H1 (cell line): ENCODE data around the gene SOX6. TPM values are rescaled to one million over a fixed set of nuclear protein-coding genes. Genes with fewer than 3 reads are reported as not detected.

Source experiments
- CTCF ChIA-PET: fragments of 300-600 bp; sonication (Branson Sonifier 250); formaldehyde crosslinking; loops from one replicate; lab custom pipeline; 2021; ENCODE audit not compliant: partially characterized antibody; lab: Charles Lee
- POLR2A ChIA-PET: fragments of 300-600 bp; sonication (Branson Sonifier 250); formaldehyde crosslinking; loops from one replicate; lab custom pipeline; 2021; ENCODE audit warnings: inconsistent platforms; ENCODE audit not compliant: partially characterized antibody; lab: Charles Lee
- DNase-seq, 2 experiments: peaks; one replicate each; pipeline versions ENCODE4 v3.0.0 to v3.0.0-alpha.2; 2010 to 2022; ENCODE audit warnings: low spot score in 2 of 2, low read depth in 1 of 2, mixed read lengths in 1 of 2
- FAIRE-seq: peaks from 2 replicates; lab custom pipeline; 2011; peaks lifted over from hg19 to GRCh38; lab: Jason Lieb, UNC
- H2AFZ ChIP-seq: 2 replicates; pipeline ENCODE4 v1.8.1; 2012; ENCODE audit warnings: low read length, inconsistent platforms
- H2AK5ac ChIP-seq: 2 replicates; pipeline ENCODE4 v1.6.1; 2013; ENCODE audit warnings: low read depth, low read length
- H2BK120ac ChIP-seq: replicated peaks from 2 replicates; pipeline ENCODE3; 2013; ENCODE audit warnings: low read depth, low read length, inconsistent platforms
- H2BK12ac ChIP-seq: 2 replicates; pipeline ENCODE4 v1.6.1; 2013; ENCODE audit warnings: low read depth, low read length
- H2BK15ac ChIP-seq: 2 replicates; pipeline ENCODE4 v1.6.1; 2013; ENCODE audit warnings: low read length
- H2BK20ac ChIP-seq: 2 replicates; pipeline ENCODE4 v1.6.1; 2013; ENCODE audit warnings: low read length
- H2BK5ac ChIP-seq: 2 replicates; pipeline ENCODE4 v1.6.1; 2013; ENCODE audit warnings: low read depth, low read length
- H3K14ac ChIP-seq: 2 replicates; pipeline ENCODE4 v1.6.1; 2013; ENCODE audit warnings: inconsistent platforms; ENCODE audit not compliant: insufficient read length
- H3K18ac ChIP-seq: 2 replicates; pipeline ENCODE4 v1.6.1; 2013; ENCODE audit warnings: low read length; ENCODE audit errors: extremely low read depth
- H3K23ac ChIP-seq: 2 replicates; pipeline ENCODE4 v1.6.1; 2013; ENCODE audit warnings: inconsistent platforms; ENCODE audit not compliant: insufficient read length
- H3K23me2 ChIP-seq: 2 replicates; pipeline ENCODE4 v1.6.1; 2013; ENCODE audit warnings: low read depth, low read length
- H3K27ac ChIP-seq: 2 replicates; pipeline ENCODE4 v1.6.1; 2011; ENCODE audit warnings: low read depth, low read length, inconsistent platforms
- H3K27me3 ChIP-seq, 4 experiments: replicated peaks in 1 of 4; 1 replicate in 1 of 4; 2 replicates in 3 of 4; pipeline versions ENCODE4 v1.6.1 to v1.8.1; 2011 to 2013; ENCODE audit warnings: low read length in 3 of 4, mild to moderate bottlenecking in 3 of 4, inconsistent platforms in 2 of 4, mixed read lengths in 2 of 4, moderate library complexity in 1 of 4; ENCODE audit not compliant: control insufficient read depth in 3 of 4, insufficient read depth in 3 of 4; ENCODE audit errors: extremely low read depth in 1 of 4
- H3K36me3 ChIP-seq, 4 experiments: 2 replicates each; pipeline versions ENCODE4 v1.6.1 to v1.8.1; 2011 to 2013; ENCODE audit warnings: mild to moderate bottlenecking in 4 of 4, low read length in 3 of 4, moderate library complexity in 2 of 4, control low read depth in 1 of 4, inconsistent platforms in 1 of 4; ENCODE audit not compliant: insufficient read depth in 4 of 4, control insufficient read depth in 2 of 4
- H3K4ac ChIP-seq: replicated peaks from 2 replicates; pipeline ENCODE3; 2013; ENCODE audit warnings: low read length, low read depth, mixed read lengths, inconsistent platforms; ENCODE audit not compliant: insufficient read length
- H3K4me1 ChIP-seq, 4 experiments: replicated peaks in 1 of 4; 1 replicate in 1 of 4; 2 replicates in 3 of 4; pipeline versions ENCODE4 v1.6.1 to v1.8.1; 2011 to 2013; ENCODE audit warnings: low read length in 3 of 4, inconsistent platforms in 2 of 4, mixed read lengths in 1 of 4; ENCODE audit not compliant: insufficient read depth in 4 of 4, control insufficient read depth in 3 of 4
- H3K4me2 ChIP-seq, 2 experiments: 2 replicates each; pipeline versions ENCODE4 v1.6.1 to v1.8.1; 2011 to 2013; ENCODE audit warnings: low read depth in 2 of 2, low read length in 2 of 2, control low read depth in 1 of 2, inconsistent platforms in 1 of 2, mild to moderate bottlenecking in 1 of 2; ENCODE audit not compliant: insufficient read depth in 1 of 2
- H3K4me3 ChIP-seq, 4 experiments: fragments of 200-600, 300-600 bp in 1 of 4; sonication (generic), shearing (Covaris generic), sonication (Bioruptor Twin) in 1 of 4; 2 replicates each; pipeline versions ENCODE4 v1.5.1 to v1.8.1; 2011 to 2016; ENCODE audit warnings: low read length in 4 of 4, low read depth in 3 of 4, control low read depth in 2 of 4, inconsistent platforms in 2 of 4, mild to moderate bottlenecking in 2 of 4, mixed read lengths in 1 of 4, moderate library complexity in 1 of 4; ENCODE audit not compliant: insufficient read depth in 2 of 4; ENCODE audit errors: extremely low read depth in 1 of 4
- H3K56ac ChIP-seq: replicated peaks from 2 replicates; pipeline ENCODE3; 2013; ENCODE audit warnings: low read depth, mild to moderate bottlenecking, mixed read lengths, low read length, inconsistent platforms; ENCODE audit not compliant: insufficient read length
- H3K79me1 ChIP-seq: 2 replicates; pipeline ENCODE4 v1.6.1; 2013; ENCODE audit warnings: low read depth, low read length, control low read depth
- H3K79me2 ChIP-seq, 2 experiments: 2 replicates each; pipeline versions ENCODE4 v1.6.1 to v1.8.1; 2012 to 2013; ENCODE audit warnings: low read length in 2 of 2, mild to moderate bottlenecking in 2 of 2, inconsistent platforms in 1 of 2; ENCODE audit not compliant: insufficient read depth in 2 of 2, control insufficient read depth in 1 of 2
- H3K9ac ChIP-seq, 4 experiments: replicated peaks in 1 of 4; 1 replicate in 1 of 4; 2 replicates in 3 of 4; pipeline versions ENCODE4 v1.6.1 to v1.8.1; 2011 to 2013; ENCODE audit warnings: low read depth in 3 of 4, low read length in 3 of 4, control low read depth in 2 of 4, mild to moderate bottlenecking in 2 of 4, moderate library complexity in 2 of 4, inconsistent platforms in 1 of 4; ENCODE audit errors: extremely low read depth in 1 of 4
- H3K9me3 ChIP-seq, 2 experiments: 2 replicates each; pipeline versions ENCODE4 v1.6.1 to v1.8.1; 2012 to 2013; ENCODE audit warnings: mild to moderate bottlenecking in 2 of 2, moderate library complexity in 2 of 2, control low read depth in 1 of 2, inconsistent platforms in 1 of 2, low read depth in 1 of 2, low read length in 1 of 2, mixed read lengths in 1 of 2; ENCODE audit not compliant: insufficient read depth in 2 of 2
- H4K20me1 ChIP-seq, 2 experiments: replicated peaks in 1 of 2; 2 replicates each; pipeline versions ENCODE3 to v1.8.1; 2011 to 2013; ENCODE audit warnings: inconsistent platforms in 2 of 2, low read length in 2 of 2, mild to moderate bottlenecking in 1 of 2; ENCODE audit not compliant: insufficient read depth in 2 of 2, control insufficient read depth in 1 of 2
- H4K5ac ChIP-seq: 2 replicates; pipeline ENCODE4 v1.6.1; 2013; ENCODE audit warnings: low read length, low read depth, mixed read lengths, inconsistent platforms; ENCODE audit not compliant: insufficient read length
- H4K8ac ChIP-seq: 2 replicates; pipeline ENCODE4 v1.8.0; 2013; ENCODE audit warnings: mild to moderate bottlenecking, moderate library complexity, low read length, inconsistent platforms; ENCODE audit not compliant: insufficient read depth; ENCODE audit errors: extremely low read depth
- H4K91ac ChIP-seq: replicated peaks from 2 replicates; pipeline ENCODE3; 2013; ENCODE audit warnings: low read length, mixed read lengths, inconsistent platforms; ENCODE audit not compliant: insufficient read length
- CBX8 ChIP-seq: fragments of 300-800, 300-1000 bp; sonication (generic); IDR thresholded peaks from 2 replicates; pipeline ENCODE4 v1.7.1; 2016; ENCODE audit warnings: low read depth, low read length, borderline replicate concordance
- GTF2F1 ChIP-seq: IDR thresholded peaks from 2 replicates; pipeline ENCODE4 v1.6.1; 2012; ENCODE audit warnings: low read depth, low read length, improper control_type of control experiment, borderline replicate concordance
- JUND ChIP-seq: IDR thresholded peaks from 2 replicates; pipeline ENCODE4 v1.6.1; 2011; ENCODE audit warnings: mild to moderate bottlenecking, improper control_type of control experiment, low read length
- KDM5A ChIP-seq: fragments of 200-600 bp; IDR thresholded peaks from 2 replicates; pipeline ENCODE4 v1.7.1; 2012; ENCODE audit warnings: mild to moderate bottlenecking, low read length, inconsistent platforms, mixed read lengths
- MAFK ChIP-seq: IDR thresholded peaks from 2 replicates; pipeline ENCODE4 v1.6.1; 2012; ENCODE audit warnings: low read depth, mild to moderate bottlenecking, improper control_type of control experiment, low read length
- POLR2A ChIP-seq, 2 experiments: IDR thresholded peaks; 1 replicate in 1 of 2; 2 replicates in 1 of 2; pipeline ENCODE4 v1.6.1; 2011; ENCODE audit warnings: low read depth in 2 of 2, low read length in 2 of 2, mild to moderate bottlenecking in 2 of 2; ENCODE audit errors: control extremely low read depth in 1 of 2
- RAD21 ChIP-seq, 2 experiments: IDR thresholded peaks in 1 of 2; conservative IDR thresholded peaks in 1 of 2; 2 replicates each; pipeline ENCODE4 v1.6.1; 2011; ENCODE audit warnings: low read depth in 2 of 2, low read length in 2 of 2, improper control_type of control experiment in 1 of 2, inconsistent platforms in 1 of 2, mild to moderate bottlenecking in 1 of 2, moderate library complexity in 1 of 2
- YY1 ChIP-seq: IDR thresholded peaks from 2 replicates; pipeline ENCODE4 v1.6.1; 2011; ENCODE audit warnings: low read depth, mild to moderate bottlenecking, low read length
- ZNF274 ChIP-seq: IDR thresholded peaks from 2 replicates; pipeline ENCODE4 v1.7.0; 2012; ENCODE audit warnings: low read length, borderline replicate concordance; ENCODE audit errors: extremely low read depth
- WGBS, 2 experiments: shearing (Covaris generic) in 1 of 2; methylation state at CpG; one replicate each; pipeline versions ENCODE4 v1.1.6 to v1.1.7; 2013 to 2015; ENCODE audit warnings: low lambda C conversion rate in 2 of 2, mixed read lengths in 2 of 2, inconsistent platforms in 1 of 2, low coverage in 1 of 2, missing lambda C conversion rate in 1 of 2; ENCODE audit not compliant: insufficient replicate concordance in 2 of 2, insufficient coverage in 1 of 2, insufficient read length in 1 of 2; ENCODE audit errors: extremely low coverage in 1 of 2, missing lambda C conversion rate in 1 of 2; 5-methylcytosine and 5-hydroxymethylcytosine counted together
- polyA plus RNA-seq, 7 experiments: library from polyadenylated mRNA; depleted of rRNA in 3 of 7; stranded (reverse) in 5 of 7; unstranded in 2 of 7; fragments of >200 nt in 5 of 7; fragments of 200-250 nt in 2 of 7; gene quantifications; 1 replicate in 5 of 7; 2 replicates in 1 of 7; 4 replicates in 1 of 7; pipeline versions ENCODE4 v1.2.1 to v1.2.3, GENCODE V29; 2011 to 2013; ENCODE audit warnings: missing spikeins in 2 of 7, mixed read lengths in 2 of 7
- total RNA-seq: library from RNA; stranded (reverse); fragmentation: NEBNext Ultra II Directional; extraction: Animal tissue kit (Norgen Biotek cat#: 25700); gene quantifications from 2 replicates; pipeline ENCODE4 v1.2.1, GENCODE V29; 2021

Gene SOX6
- total and polyA plus RNA-seq, 2 of the 8 experiments (the other 6 are each of a cell fraction or from before 2014, with no cell fraction given) = 0.09 TPM; not detected in 1

GRCh38 chr11:16191868-16192240 is 164.5 kb downstream of the SOX6 start:
- Histone ChIP-seq H2BK15ac (no peak overlapping the region), H3K4me2 (no peak overlapping the region), H3K4me3 (no peak overlapping the region), H2BK12ac (no peak overlapping the region)
- no peak for DNase-seq
- TF ChIP-seq KDM5A (no peak), YY1 (no peak), CBX8 (no peak), JUND (no peak), GTF2F1 (no peak), MAFK (no peak), RAD21 (IDR thresholded peaks at IDR 0.05 in 1 of 2, conservative IDR thresholded peaks at IDR 0.05 in 1 of 2; ENCODE audit: low read depth in 2 of 2, low read length in 2 of 2) (no peak), ZNF274 (no peak), POLR2A (IDR thresholded peaks at IDR 0.05; ENCODE audit: control extremely low read depth in 1 of 2, low read depth in 2 of 2, low read length in 2 of 2) (no peak)
- TF ChIP-seq, all 59 proteins: peak for 0
- POLR2A ChIA-PET = interaction anchor here (0.9 kb wide), 1 partner anchor 11 kb away, joined by 3 read pairs; no protein-coding TSS in a partner anchor
- Histone ChIP-seq H2BK20ac (no peak overlapping the region), H3K56ac (no peak overlapping the region), H4K5ac (no peak overlapping the region), H3K4me1 (no peaks in the 10 kb centered on the region; a peak in 1 of 7 replicates), H3K9me3 (no peaks in the 10 kb centered on the region), H3K14ac (no peak overlapping the region), H4K91ac (no peak overlapping the region), H3K27ac (no peak overlapping the region), H3K18ac (no peak overlapping the region), H2AK5ac (no peak overlapping the region), H2BK120ac (no peak overlapping the region), H3K36me3 (no peaks in the 10 kb centered on the region), H3K23me2 (no peaks in the 10 kb centered on the region), H3K9ac (no peak overlapping the region), H3K27me3 (no peaks in the 10 kb centered on the region), H4K8ac (no peak overlapping the region), H3K79me1 (no peaks in the 10 kb centered on the region), H4K20me1 (no peaks in the 10 kb centered on the region), H2BK5ac (no peak overlapping the region), H3K4ac (no peak overlapping the region), H3K79me2 (no peaks in the 10 kb centered on the region), H2AFZ (no peak overlapping the region), H3K23ac (no peak overlapping the region)
- CTCF ChIA-PET = interaction anchor here (0.8 to 1.8 kb wide), 4 partner anchors 15 to 422 kb away, joined by 3 to 5 read pairs (median 3); no protein-coding TSS in a partner anchor
- WGBS, 2 experiments = 71% methylated on average over 4 of the region's 4 CpGs; no CpG with 5 or more reads in 1 of the 2 experiments
- no peak for FAIRE-seq
